Loucy (cell line): ENCODE measurements around the gene SIGLEC14.

Source experiments
- EZH2phosphoT487 ChIP-seq: fragments of 200-600 bp; IDR thresholded peaks from 2 replicates; pipeline ENCODE4 v1.6.1; 2018; ENCODE audit warnings: antibody characterized with exemption, mild to moderate bottlenecking, moderate library complexity, borderline replicate concordance
- TF ChIP-seq, protein P1 (sequence below): fragments of 200-600 bp; sonication (generic); conservative IDR thresholded peaks from 2 replicates; pipeline ENCODE4 v1.5.1; 2014; ENCODE audit warnings: mild to moderate bottlenecking, antibody characterized with exemption, low read length

DNA sequence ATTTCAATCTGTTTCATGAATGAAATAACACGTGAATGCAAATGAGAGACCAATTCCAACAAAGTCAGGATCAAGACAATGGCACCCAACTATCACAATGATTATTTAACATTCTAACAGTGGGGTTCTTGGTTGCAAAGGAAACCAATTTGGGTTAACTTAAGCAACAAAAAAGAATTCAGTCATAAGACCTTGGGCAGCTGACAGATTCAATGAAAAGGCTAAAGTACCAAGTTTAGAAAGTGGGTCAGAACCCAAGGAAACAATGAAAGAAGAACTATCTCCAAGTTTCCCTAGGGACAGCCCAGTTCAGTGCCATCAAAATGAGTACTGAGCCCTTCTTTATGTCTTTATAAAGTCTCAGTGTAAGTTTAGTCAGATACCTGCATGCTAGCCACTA, 17.5 kb upstream of the SIGLEC14 start:
- TF ChIP-seq, protein P1, sequence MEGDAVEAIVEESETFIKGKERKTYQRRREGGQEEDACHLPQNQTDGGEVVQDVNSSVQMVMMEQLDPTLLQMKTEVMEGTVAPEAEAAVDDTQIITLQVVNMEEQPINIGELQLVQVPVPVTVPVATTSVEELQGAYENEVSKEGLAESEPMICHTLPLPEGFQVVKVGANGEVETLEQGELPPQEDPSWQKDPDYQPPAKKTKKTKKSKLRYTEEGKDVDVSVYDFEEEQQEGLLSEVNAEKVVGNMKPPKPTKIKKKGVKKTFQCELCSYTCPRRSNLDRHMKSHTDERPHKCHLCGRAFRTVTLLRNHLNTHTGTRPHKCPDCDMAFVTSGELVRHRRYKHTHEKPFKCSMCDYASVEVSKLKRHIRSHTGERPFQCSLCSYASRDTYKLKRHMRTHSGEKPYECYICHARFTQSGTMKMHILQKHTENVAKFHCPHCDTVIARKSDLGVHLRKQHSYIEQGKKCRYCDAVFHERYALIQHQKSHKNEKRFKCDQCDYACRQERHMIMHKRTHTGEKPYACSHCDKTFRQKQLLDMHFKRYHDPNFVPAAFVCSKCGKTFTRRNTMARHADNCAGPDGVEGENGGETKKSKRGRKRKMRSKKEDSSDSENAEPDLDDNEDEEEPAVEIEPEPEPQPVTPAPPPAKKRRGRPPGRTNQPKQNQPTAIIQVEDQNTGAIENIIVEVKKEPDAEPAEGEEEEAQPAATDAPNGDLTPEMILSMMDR = no peak
- no peak for TF ChIP-seq EZH2phosphoT487
